Uterus (tissue), 2 donors: ENCODE measurements around the gene PRAMEF12.

ENCODE experiments used
- POLR2A ChIP-seq, 2 donors: fragments of 450-650 bp; IDR thresholded peaks; one replicate each; pipeline ENCODE4 v1.6.1; 2016; ENCODE audit warnings: antibody characterized with exemption in 2 of 2, mild to moderate bottlenecking in 1 of 2, moderate library complexity in 1 of 2
- TF ChIP-seq, protein P1 (sequence below), 4 experiments: fragments of 200-600 bp in 2 of 4; fragments of 450-650 bp in 2 of 4; sonication (generic) in 2 of 4; IDR thresholded peaks; one replicate each; pipeline ENCODE4 v1.5.1; 2016 to 2019; ENCODE audit warnings: antibody characterized with exemption in 4 of 4, mild to moderate bottlenecking in 2 of 4, moderate library complexity in 1 of 4

GRCh38 chr1:12756273-12756672, 17.3 kb upstream of the PRAMEF12 start:
- no peak for TF ChIP-seq POLR2A (IDR thresholded peaks at IDR 0.05)
- TF ChIP-seq, protein P1, sequence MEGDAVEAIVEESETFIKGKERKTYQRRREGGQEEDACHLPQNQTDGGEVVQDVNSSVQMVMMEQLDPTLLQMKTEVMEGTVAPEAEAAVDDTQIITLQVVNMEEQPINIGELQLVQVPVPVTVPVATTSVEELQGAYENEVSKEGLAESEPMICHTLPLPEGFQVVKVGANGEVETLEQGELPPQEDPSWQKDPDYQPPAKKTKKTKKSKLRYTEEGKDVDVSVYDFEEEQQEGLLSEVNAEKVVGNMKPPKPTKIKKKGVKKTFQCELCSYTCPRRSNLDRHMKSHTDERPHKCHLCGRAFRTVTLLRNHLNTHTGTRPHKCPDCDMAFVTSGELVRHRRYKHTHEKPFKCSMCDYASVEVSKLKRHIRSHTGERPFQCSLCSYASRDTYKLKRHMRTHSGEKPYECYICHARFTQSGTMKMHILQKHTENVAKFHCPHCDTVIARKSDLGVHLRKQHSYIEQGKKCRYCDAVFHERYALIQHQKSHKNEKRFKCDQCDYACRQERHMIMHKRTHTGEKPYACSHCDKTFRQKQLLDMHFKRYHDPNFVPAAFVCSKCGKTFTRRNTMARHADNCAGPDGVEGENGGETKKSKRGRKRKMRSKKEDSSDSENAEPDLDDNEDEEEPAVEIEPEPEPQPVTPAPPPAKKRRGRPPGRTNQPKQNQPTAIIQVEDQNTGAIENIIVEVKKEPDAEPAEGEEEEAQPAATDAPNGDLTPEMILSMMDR (IDR thresholded peaks at IDR 0.05) = no peak
